Measurements from ENCODE around the gene CNBP.
"Not testable (repeated sequence)": the region's sequence is repeated elsewhere in the genome, so short reads cannot be mapped to it uniquely, and the experiment has no call there.

CNBP gene

GRCh38 chr3:129211772-129212171, 28.1 kb upstream of the CNBP start:
- Histone ChIP-seq H3K27me3 (replicated peaks; ENCODE audit: control insufficient read depth, insufficient read depth, low read length, poor library complexity, severe bottlenecking) (no peaks in the 10 kb centered on the region), H3K4me1 (ENCODE audit: control insufficient read depth, insufficient read depth, low read length, poor library complexity, severe bottlenecking) (no peaks in the 10 kb centered on the region), H3K4me3 (ENCODE audit: insufficient read depth, low read depth, low read length, poor library complexity, severe bottlenecking) (no peak overlapping the region), H3K36me3 (ENCODE audit: control insufficient read depth, insufficient read depth, low read length) (no peaks in the 10 kb centered on the region), H3K27ac (ENCODE audit: insufficient read depth, low read length, poor library complexity, severe bottlenecking) (no peak overlapping the region), H3K9me3 (ENCODE audit: control insufficient read depth, low read length) (no peaks in the 10 kb centered on the region)
- DNase-seq: no peak

DNA sequence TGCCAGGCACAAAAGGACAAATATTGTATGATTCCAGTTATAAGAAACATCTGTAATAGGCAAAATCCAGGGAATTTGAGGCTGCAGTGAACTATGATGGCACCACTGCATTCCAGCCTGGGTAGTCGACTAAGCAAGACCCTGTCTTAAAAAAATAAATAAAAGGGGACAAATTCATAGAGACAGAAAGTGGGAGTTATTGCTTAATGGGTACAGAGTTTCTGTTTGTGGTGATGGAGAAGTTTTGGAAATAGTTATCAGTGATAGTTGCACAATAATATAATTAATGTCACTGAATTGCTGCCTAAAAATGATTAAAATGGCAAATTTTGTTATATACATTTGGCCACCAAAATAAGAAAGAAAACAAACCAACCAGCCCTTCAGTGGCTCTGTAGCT, 27.6 kb upstream of the CNBP start:
- Histone ChIP-seq H3K27me3 (replicated peaks; ENCODE audit: control insufficient read depth, insufficient read depth, low read length, poor library complexity, severe bottlenecking) (no peaks in the 10 kb centered on the region), H3K4me1 (ENCODE audit: control insufficient read depth, insufficient read depth, low read length, poor library complexity, severe bottlenecking) (no peaks in the 10 kb centered on the region), H3K36me3 (ENCODE audit: control insufficient read depth, insufficient read depth, low read length) (no peaks in the 10 kb centered on the region), H3K4me3 (ENCODE audit: insufficient read depth, low read depth, low read length, poor library complexity, severe bottlenecking) (no peak overlapping the region), H3K27ac (ENCODE audit: insufficient read depth, low read length, poor library complexity, severe bottlenecking) (no peak overlapping the region), H3K9me3 (ENCODE audit: control insufficient read depth, low read length) (no peaks in the 10 kb centered on the region)
- DNase-seq: no peak

GRCh38 chr3:129207479-129207878, 23.8 kb upstream of the CNBP start:
- no peak for DNase-seq
- Histone ChIP-seq H3K27me3 (replicated peaks; ENCODE audit: control insufficient read depth, insufficient read depth, low read length, poor library complexity, severe bottlenecking) (no peaks in the 10 kb centered on the region), H3K27ac (ENCODE audit: insufficient read depth, low read length, poor library complexity, severe bottlenecking) (no peak overlapping the region), H3K4me3 (ENCODE audit: insufficient read depth, low read depth, low read length, poor library complexity, severe bottlenecking) (no peak overlapping the region), H3K4me1 (ENCODE audit: control insufficient read depth, insufficient read depth, low read length, poor library complexity, severe bottlenecking) (no peaks in the 10 kb centered on the region), H3K9me3 (ENCODE audit: control insufficient read depth, low read length) (no peaks in the 10 kb centered on the region), H3K36me3 (ENCODE audit: control insufficient read depth, insufficient read depth, low read length) (no peaks in the 10 kb centered on the region)

DNA sequence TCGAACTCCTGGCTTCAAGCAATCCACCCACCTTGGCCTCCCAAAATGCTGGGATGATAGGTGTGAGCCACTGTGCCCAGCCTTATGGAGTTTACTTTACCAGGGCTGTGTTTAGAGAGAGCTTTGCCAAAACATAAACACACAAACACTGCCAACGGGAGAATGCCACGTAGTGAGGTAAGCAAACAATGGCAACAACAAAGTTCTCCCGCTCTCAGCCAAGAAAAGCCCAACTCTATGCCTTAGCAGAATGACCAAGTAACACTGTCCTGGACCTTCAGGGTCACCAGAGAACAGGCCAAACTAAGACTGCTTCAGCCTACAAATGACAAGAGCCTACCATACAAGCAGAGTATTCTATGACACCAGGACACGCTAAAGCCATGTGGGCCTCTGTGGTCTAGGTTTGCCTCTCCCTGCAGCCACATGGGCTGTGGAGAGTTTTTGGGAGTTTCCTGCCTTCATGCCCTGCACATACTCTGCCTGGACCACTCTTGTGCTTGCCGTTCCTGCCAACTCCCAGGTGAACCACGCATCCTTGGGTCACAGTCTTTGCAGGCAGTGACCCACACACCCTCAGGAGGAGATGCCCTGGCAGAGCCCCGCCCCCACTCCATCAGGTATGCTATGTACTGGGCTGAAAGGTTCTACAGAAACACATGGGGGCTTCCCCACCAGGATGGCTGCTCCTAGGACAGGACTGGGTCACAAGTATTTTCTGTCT, 21.6 kb upstream of the CNBP start:
- Histone ChIP-seq H3K27me3 (replicated peaks; ENCODE audit: control insufficient read depth, insufficient read depth, low read length, poor library complexity, severe bottlenecking) (no peaks in the 10 kb centered on the region), H3K4me3 (ENCODE audit: insufficient read depth, low read depth, low read length, poor library complexity, severe bottlenecking) (no peak overlapping the region), H3K9me3 (ENCODE audit: control insufficient read depth, low read length) (no peaks in the 10 kb centered on the region), H3K4me1 (ENCODE audit: control insufficient read depth, insufficient read depth, low read length, poor library complexity, severe bottlenecking) (no peaks in the 10 kb centered on the region), H3K36me3 (ENCODE audit: control insufficient read depth, insufficient read depth, low read length) (no peaks in the 10 kb centered on the region), H3K27ac (ENCODE audit: insufficient read depth, low read length, poor library complexity, severe bottlenecking) (no peak overlapping the region)
- DNase-seq: no peak

DNA sequence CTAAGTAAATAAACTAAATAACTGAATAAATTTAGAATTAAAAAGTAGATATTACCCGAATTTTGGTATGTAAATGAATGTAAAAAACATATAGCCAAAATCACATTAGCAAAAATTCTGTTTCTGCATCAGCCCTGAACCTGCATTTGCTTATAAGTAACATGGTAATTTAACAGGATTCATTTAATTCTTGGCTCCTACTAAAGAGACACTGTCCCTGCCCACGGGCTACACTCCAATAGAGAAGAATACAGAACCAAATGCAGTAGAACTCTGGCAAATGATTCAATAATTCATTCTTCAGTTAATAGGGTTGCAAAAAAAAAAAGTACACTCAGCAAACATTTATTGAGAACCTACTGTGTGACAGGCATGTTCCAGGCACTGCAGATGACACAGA, 20.8 kb upstream of the CNBP start:
- H3K36me3 ChIP-seq (ENCODE audit: control insufficient read depth, insufficient read depth, low read length): no peaks in the 10 kb centered on the region
- H3K27ac ChIP-seq (ENCODE audit: insufficient read depth, low read length, poor library complexity, severe bottlenecking): no peak overlapping the region
- H3K9me3 ChIP-seq (ENCODE audit: control insufficient read depth, low read length): no peaks in the 10 kb centered on the region
- H3K4me3 ChIP-seq (ENCODE audit: insufficient read depth, low read depth, low read length, poor library complexity, severe bottlenecking): no peak overlapping the region
- H3K4me1 ChIP-seq (ENCODE audit: control insufficient read depth, insufficient read depth, low read length, poor library complexity, severe bottlenecking): no peaks in the 10 kb centered on the region
- no peak for DNase-seq
- H3K27me3 ChIP-seq (replicated peaks; ENCODE audit: control insufficient read depth, insufficient read depth, low read length, poor library complexity, severe bottlenecking): no peaks in the 10 kb centered on the region

GRCh38 chr3:129199366-129199765, 15.7 kb upstream of the CNBP start:
- Histone ChIP-seq H3K27ac (ENCODE audit: insufficient read depth, low read length, poor library complexity, severe bottlenecking) (no peak overlapping the region), H3K36me3 (ENCODE audit: control insufficient read depth, insufficient read depth, low read length) (no peaks in the 10 kb centered on the region)
- no peak for DNase-seq

GRCh38 chr3:129197321-129197720, 13.6 kb upstream of the CNBP start:
- Histone ChIP-seq H3K4me3 (ENCODE audit: insufficient read depth, low read depth, low read length, poor library complexity, severe bottlenecking) (no peak overlapping the region), H3K27me3 (replicated peaks; ENCODE audit: control insufficient read depth, insufficient read depth, low read length, poor library complexity, severe bottlenecking) (no peaks in the 10 kb centered on the region), H3K4me1 (ENCODE audit: control insufficient read depth, insufficient read depth, low read length, poor library complexity, severe bottlenecking) (no peaks in the 10 kb centered on the region), H3K27ac (ENCODE audit: insufficient read depth, low read length, poor library complexity, severe bottlenecking) (no peak overlapping the region), H3K9me3 (ENCODE audit: control insufficient read depth, low read length) (no peaks in the 10 kb centered on the region), H3K36me3 (ENCODE audit: control insufficient read depth, insufficient read depth, low read length) (no peaks in the 10 kb centered on the region)
- DNase-seq: no peak

More at GRCh38 chr3:129199366-129199765, 15.7 kb upstream of the CNBP start:
- Histone ChIP-seq H3K4me3 (ENCODE audit: insufficient read depth, low read depth, low read length, poor library complexity, severe bottlenecking) (no peak overlapping the region), H3K4me1 (ENCODE audit: control insufficient read depth, insufficient read depth, low read length, poor library complexity, severe bottlenecking) (no peaks in the 10 kb centered on the region), H3K9me3 (ENCODE audit: control insufficient read depth, low read length) (no peaks in the 10 kb centered on the region), H3K27me3 (replicated peaks; ENCODE audit: control insufficient read depth, insufficient read depth, low read length, poor library complexity, severe bottlenecking) (no peaks in the 10 kb centered on the region)

DNA sequence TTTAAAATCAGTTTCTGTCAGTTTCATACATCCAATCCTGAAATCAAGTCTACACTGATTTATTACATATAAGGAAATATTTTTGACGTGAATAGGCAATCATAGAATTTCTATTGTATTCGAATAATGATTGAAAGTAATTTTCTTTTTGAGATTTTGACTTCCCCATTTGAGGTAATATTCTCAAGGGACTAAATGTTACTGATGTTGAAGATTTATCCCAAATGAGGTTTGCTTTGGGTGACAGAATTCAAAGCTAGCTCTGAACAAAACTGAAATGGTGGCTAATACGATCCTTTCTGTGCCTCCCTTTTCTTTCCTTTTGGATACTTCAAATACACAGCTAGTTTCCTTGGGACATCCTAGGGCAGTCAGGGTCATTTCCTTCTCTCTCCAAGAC, 12.9 kb upstream of the CNBP start:
- Histone ChIP-seq H3K4me3 (ENCODE audit: insufficient read depth, low read depth, low read length, poor library complexity, severe bottlenecking) (no peak overlapping the region), H3K27me3 (replicated peaks; ENCODE audit: control insufficient read depth, insufficient read depth, low read length, poor library complexity, severe bottlenecking) (no peaks in the 10 kb centered on the region), H3K9me3 (ENCODE audit: control insufficient read depth, low read length) (no peaks in the 10 kb centered on the region), H3K27ac (ENCODE audit: insufficient read depth, low read length, poor library complexity, severe bottlenecking) (no peak overlapping the region), H3K36me3 (ENCODE audit: control insufficient read depth, insufficient read depth, low read length) (no peaks in the 10 kb centered on the region), H3K4me1 (ENCODE audit: control insufficient read depth, insufficient read depth, low read length, poor library complexity, severe bottlenecking) (no peaks in the 10 kb centered on the region)
- DNase-seq: no peak

GRCh38 chr3:129195731-129196256, 12.1 kb upstream of the CNBP start:
- Histone ChIP-seq H3K4me1 (ENCODE audit: control insufficient read depth, insufficient read depth, low read length, poor library complexity, severe bottlenecking) (no peaks in the 10 kb centered on the region), H3K4me3 (ENCODE audit: insufficient read depth, low read depth, low read length, poor library complexity, severe bottlenecking) (no peak overlapping the region), H3K27ac (ENCODE audit: insufficient read depth, low read length, poor library complexity, severe bottlenecking) (no peak overlapping the region), H3K36me3 (ENCODE audit: control insufficient read depth, insufficient read depth, low read length) (no peaks in the 10 kb centered on the region), H3K9me3 (ENCODE audit: control insufficient read depth, low read length) (no peaks in the 10 kb centered on the region), H3K27me3 (replicated peaks; ENCODE audit: control insufficient read depth, insufficient read depth, low read length, poor library complexity, severe bottlenecking) (no peaks in the 10 kb centered on the region)
- no peak for DNase-seq

GRCh38 chr3:129189793-129190192, 6.1 kb upstream of the CNBP start:
- not testable (repeated sequence) for H3K27ac ChIP-seq (ENCODE audit: insufficient read depth, low read length, poor library complexity, severe bottlenecking); H3K36me3 ChIP-seq (ENCODE audit: control insufficient read depth, insufficient read depth, low read length); H3K9me3 ChIP-seq (ENCODE audit: control insufficient read depth, low read length); DNase-seq; H3K4me3 ChIP-seq (ENCODE audit: insufficient read depth, low read depth, low read length, poor library complexity, severe bottlenecking); H3K4me1 ChIP-seq (ENCODE audit: control insufficient read depth, insufficient read depth, low read length, poor library complexity, severe bottlenecking); H3K27me3 ChIP-seq (replicated peaks; ENCODE audit: control insufficient read depth, insufficient read depth, low read length, poor library complexity, severe bottlenecking)

Data from effector memory CD4-positive, alpha-beta T cell (primary cell).